ENCODE results near the gene UCP2. TPM values are rescaled to one million over a fixed set of nuclear protein-coding genes. Genes with fewer than 3 reads are reported as not detected.

The UCP2 gene
- total and polyA plus RNA-seq, 8 donors = 15.2 to 111 (median 45.6) TPM

- TF ChIP-seq POLR2AphosphoS5 (IDR thresholded peaks at IDR 0.05) = no peak
- no peak for TF ChIP-seq CTCF (IDR thresholded peaks at IDR 0.05)
- TF ChIP-seq POLR2A (IDR thresholded peaks at IDR 0.05) = no peak
- no peak for TF ChIP-seq EP300 (IDR thresholded peaks at IDR 0.05)
- 49 to 71% (median 57%) methylated on average over 21 to 25 of the region's 25 CpGs for WGBS, 5 donors
- Histone ChIP-seq H3K9me3 (no peaks in the 10 kb centered on the region), H3K4me1 (peaks cover 0 to 5% (median 0%) of the 10 kb centered on the region in 4 donors), H3K4me3 (no peak overlapping the region), H3K27ac (no peak overlapping the region), H3K36me3 (no peaks in the 10 kb centered on the region), H3K27me3 (peaks cover 0 to 27% (median 5%) of the 10 kb centered on the region in 3 donors)
- DNase-seq = peak in 1 of 2 donors; percentile 47
- intact Hi-C loops (cut with DNase I; ENCODE audit: low total_unique reads) = no loop called here
Observed at GRCh38 chr11:73957654-73958361, 24.8 kb downstream of the UCP2 start.

- DNase-seq = no peak
- Histone ChIP-seq H3K4me1 (peaks cover 0 to 5% (median 0%) of the 10 kb centered on the region in 4 donors), H3K36me3 (no peaks in the 10 kb centered on the region), H3K27me3 (peaks cover 0 to 27% (median 5%) of the 10 kb centered on the region in 3 donors), H3K4me3 (no peak overlapping the region), H3K9me3 (no peaks in the 10 kb centered on the region), H3K27ac (no peak overlapping the region)
- TF ChIP-seq POLR2AphosphoS5 (IDR thresholded peaks at IDR 0.05) (no peak), POLR2A (IDR thresholded peaks at IDR 0.05) (no peak), CTCF (IDR thresholded peaks at IDR 0.05) (no peak), EP300 (IDR thresholded peaks at IDR 0.05) (no peak)
- 56 to 76% (median 67%) methylated on average over 26 to 29 of the region's 29 CpGs for WGBS, 5 donors
- intact Hi-C loops (cut with DNase I; ENCODE audit: low total_unique reads) = no loop called here
Observed at GRCh38 chr11:73956876-73957653, 25.6 kb downstream of the UCP2 start.

GRCh38 chr11:73951797-73952196 is 30.8 kb downstream of the UCP2 start:
- WGBS, 5 donors = 68 to 79% (median 74%) methylated on average over 7 of the region's 7 CpGs
- H3K27ac ChIP-seq = no peak overlapping the region
- no peak for TF ChIP-seq POLR2AphosphoS5 (IDR thresholded peaks at IDR 0.05)
- peaks cover 0 to 5% (median 0%) of the 10 kb centered on the region in 4 donors for H3K4me1 ChIP-seq
- peaks cover 0 to 3% (median 0%) of the 10 kb centered on the region in 4 donors for H3K9me3 ChIP-seq
- H3K4me3 ChIP-seq = no peak overlapping the region
- H3K36me3 ChIP-seq = no peaks in the 10 kb centered on the region
- DNase-seq = no peak
- intact Hi-C loops (cut with DNase I; ENCODE audit: low total_unique reads) = no loop called here
- H3K27me3 ChIP-seq = peaks cover 0 to 9% (median 0%) of the 10 kb centered on the region in 3 donors

GRCh38 chr11:73950869-73951710 is 31.6 kb downstream of the UCP2 start, which contains the start of gene DNAJB13:
TSS of gene DNAJB13 (plus strand) at chr11:73951026. CDS start at chr11:73951070, 44 bp downstream.
- Histone ChIP-seq H3K27ac (no peak within 1 kb of the TSS), H3K4me1 (peaks cover 0 to 2% (median 0%) of the 10 kb centered on the region in 4 donors), H3K27me3 (peaks cover 0 to 8% (median 0%) of the 10 kb centered on the region in 3 donors), H3K4me3 (no peak within 1 kb of the TSS), H3K9me3 (peaks cover 0 to 6% (median 0%) of the 10 kb centered on the region in 4 donors), H3K36me3 (no peaks in the 10 kb centered on the region)
- intact Hi-C loops (cut with DNase I; ENCODE audit: low total_unique reads) = no loop called here
- peak; percentile 37 to 79 for DNase-seq
- WGBS, 5 donors = 77 to 84% (median 81%) methylated on average over 11 to 12 of the region's 12 CpGs
- TF ChIP-seq POLR2AphosphoS5 (IDR thresholded peaks at IDR 0.05) = no peak
- TF ChIP-seq CTCF (IDR thresholded peaks at IDR 0.05) = no peak
- no peak for TF ChIP-seq POLR2A (IDR thresholded peaks at IDR 0.05)
- no peak for TF ChIP-seq EP300 (IDR thresholded peaks at IDR 0.05)
